OCI-LY1 (cell line): Measurements from ENCODE around the gene COMMD3.

Experiments used
- H2AFZ ChIP-seq: fragments of 200-600 bp; sonication (generic), shearing (Covaris generic); 2 replicates; pipeline ENCODE4 v1.6.0; 2014; ENCODE audit warnings: antibody characterized with exemption, mild to moderate bottlenecking, low read length
- H3F3A ChIP-seq: fragments of 200-600 bp; sonication (generic), shearing (Covaris generic); 2 replicates; pipeline ENCODE4 v1.6.0; 2014; ENCODE audit warnings: mild to moderate bottlenecking, antibody characterized with exemption, low read length, moderate library complexity; ENCODE audit not compliant: insufficient read depth
- H3K27ac ChIP-seq: fragments of 200-600 bp; sonication (generic); 2 replicates; pipeline ENCODE4 v1.5.1; 2014; ENCODE audit warnings: low read length, mixed run types, mild to moderate bottlenecking, low read depth; ENCODE audit not compliant: poor library complexity, severe bottlenecking
- H3K27me3 ChIP-seq: fragments of 200-600 bp; sonication (generic); 2 replicates; pipeline ENCODE4 v1.6.0; 2014; ENCODE audit warnings: antibody characterized with exemption, mild to moderate bottlenecking, low read length, moderate library complexity; ENCODE audit not compliant: insufficient read depth
- H3K36me3 ChIP-seq: fragments of 200-600 bp; sonication (generic); 2 replicates; pipeline ENCODE4 v1.6.1; 2014; ENCODE audit warnings: mild to moderate bottlenecking, antibody characterized with exemption, low read length, moderate library complexity, mixed read lengths; ENCODE audit not compliant: insufficient read depth
- H3K4me1 ChIP-seq: fragments of 200-600 bp; sonication (generic); 2 replicates; pipeline ENCODE4 v1.5.1; 2014; ENCODE audit warnings: mild to moderate bottlenecking, low read length, moderate library complexity; ENCODE audit not compliant: insufficient read depth, severe bottlenecking
- H3K4me2 ChIP-seq: fragments of 200-600 bp; sonication (generic), shearing (Covaris generic); 2 replicates; pipeline ENCODE4 v1.6.1; 2014; ENCODE audit warnings: low read length
- H3K4me3 ChIP-seq: fragments of 200-600 bp; sonication (generic); 2 replicates; pipeline ENCODE4 v1.5.1; 2014; ENCODE audit warnings: low read length, low read depth, mild to moderate bottlenecking, mixed read lengths; ENCODE audit not compliant: poor library complexity, severe bottlenecking
- H3K79me2 ChIP-seq: fragments of 200-600 bp; shearing (Covaris generic); 2 replicates; pipeline ENCODE4 v1.6.1; 2016; ENCODE audit warnings: mixed run types, low read length, mixed read lengths; ENCODE audit not compliant: insufficient read depth
- H3K9ac ChIP-seq: fragments of 200-600 bp; sonication (generic), shearing (Covaris generic); 2 replicates; pipeline ENCODE4 v1.6.1; 2014; ENCODE audit warnings: mild to moderate bottlenecking, low read length, mixed read lengths
- H3K9me2 ChIP-seq: fragments of 200-600 bp; sonication (generic), shearing (Covaris generic); 2 replicates; pipeline ENCODE4 v1.6.1; 2014; ENCODE audit warnings: low read depth, mild to moderate bottlenecking, low read length, mixed read lengths
- H3K9me3 ChIP-seq: fragments of 200-600 bp; shearing (Covaris generic); 2 replicates; pipeline ENCODE4 v1.6.1; 2014; ENCODE audit warnings: low read length, mixed read lengths
- H4K20me1 ChIP-seq: fragments of 200-600 bp; sonication (generic), shearing (Covaris generic); 2 replicates; pipeline ENCODE4 v1.6.0; 2016; ENCODE audit warnings: mild to moderate bottlenecking, low read length; ENCODE audit not compliant: insufficient read depth
- CTCF ChIP-seq: fragments of 200-600 bp; sonication (generic), shearing (Covaris generic); IDR thresholded peaks from 2 replicates; pipeline ENCODE4 v1.5.1; 2017; ENCODE audit warnings: mild to moderate bottlenecking, antibody characterized with exemption, low read length, moderate library complexity, mixed read lengths
- EZH2 ChIP-seq: fragments of 200-600 bp; sonication (generic), shearing (Covaris generic); IDR thresholded peaks from 2 replicates; pipeline ENCODE4 v1.8.0; 2017; ENCODE audit warnings: borderline replicate concordance, mixed run types, mild to moderate bottlenecking, antibody characterized with exemption, low read length, moderate library complexity, mixed read lengths

COMMD3 gene

GRCh38 chr10:22333975-22334282 lies 17.7 kb downstream of the COMMD3 start:
- Histone ChIP-seq H3K36me3 (peaks cover 13% of the 10 kb centered on the region), H3K9ac (no peak overlapping the region), H3K9me3 (no peaks in the 10 kb centered on the region), H3K4me2 (no peak overlapping the region), H3K9me2 (no peaks in the 10 kb centered on the region; the same call in 1 of the 2 replicates), H3K79me2 (no peaks in the 10 kb centered on the region), H4K20me1 (no peaks in the 10 kb centered on the region), H3K4me3 (no peak overlapping the region), H3F3A (no peaks in the 10 kb centered on the region; the same call in 1 of the 2 replicates), H3K27ac (no peak overlapping the region), H3K4me1 (peaks cover 12% of the 10 kb centered on the region), H3K27me3 (peaks cover 6% of the 10 kb centered on the region), H2AFZ (no peak overlapping the region)
- no peak for TF ChIP-seq EZH2
- no peak for TF ChIP-seq CTCF

- Histone ChIP-seq H3K27me3 (peaks cover 6% of the 10 kb centered on the region), H3K4me2 (no peak overlapping the region), H3K9me2 (no peaks in the 10 kb centered on the region), H3K9me3 (no peaks in the 10 kb centered on the region), H3K27ac (no peak overlapping the region), H3K9ac (no peak overlapping the region), H3F3A (no peaks in the 10 kb centered on the region; the same call in 1 of the 2 replicates), H4K20me1 (no peaks in the 10 kb centered on the region), H3K36me3 (peaks cover 7% of the 10 kb centered on the region; the same call in 1 of the 2 replicates), H3K79me2 (no peaks in the 10 kb centered on the region), H3K4me1 (peaks cover 14% of the 10 kb centered on the region), H2AFZ (no peak overlapping the region), H3K4me3 (no peak overlapping the region)
- no peak for TF ChIP-seq EZH2
- TF ChIP-seq CTCF, result no peak
Observed at GRCh38 chr10:22334414-22335172, 18.4 kb downstream of the COMMD3 start.

GRCh38 chr10:22335173-22335933 lies 19.2 kb downstream of the COMMD3 start:
- Histone ChIP-seq H4K20me1 (no peaks in the 10 kb centered on the region), H3K27me3 (peaks cover 6% of the 10 kb centered on the region)
- TF ChIP-seq CTCF (no peak), EZH2 (no peak)

More at GRCh38 chr10:22335173-22335933, 19.2 kb downstream of the COMMD3 start:
- Histone ChIP-seq H3K27ac (no peak overlapping the region), H3K36me3 (no peaks in the 10 kb centered on the region), H3K4me1 (peaks cover 20% of the 10 kb centered on the region), H3K79me2 (no peaks in the 10 kb centered on the region), H3K9me2 (no peaks in the 10 kb centered on the region), H3K9me3 (no peaks in the 10 kb centered on the region), H2AFZ (no peak overlapping the region), H3K9ac (no peak overlapping the region), H3K4me2 (peak overlapping the region; percentile 44; the same call in 1 of the 2 replicates), H3F3A (no peaks in the 10 kb centered on the region; the same call in 1 of the 2 replicates), H3K4me3 (peak overlapping the region; percentile 24)
